ENCODE results near the gene KIAA1755.
"Not testable (repeated sequence)": the region's sequence is repeated elsewhere in the genome, so short reads cannot be mapped to it uniquely, and the experiment has no call there.

DNA sequence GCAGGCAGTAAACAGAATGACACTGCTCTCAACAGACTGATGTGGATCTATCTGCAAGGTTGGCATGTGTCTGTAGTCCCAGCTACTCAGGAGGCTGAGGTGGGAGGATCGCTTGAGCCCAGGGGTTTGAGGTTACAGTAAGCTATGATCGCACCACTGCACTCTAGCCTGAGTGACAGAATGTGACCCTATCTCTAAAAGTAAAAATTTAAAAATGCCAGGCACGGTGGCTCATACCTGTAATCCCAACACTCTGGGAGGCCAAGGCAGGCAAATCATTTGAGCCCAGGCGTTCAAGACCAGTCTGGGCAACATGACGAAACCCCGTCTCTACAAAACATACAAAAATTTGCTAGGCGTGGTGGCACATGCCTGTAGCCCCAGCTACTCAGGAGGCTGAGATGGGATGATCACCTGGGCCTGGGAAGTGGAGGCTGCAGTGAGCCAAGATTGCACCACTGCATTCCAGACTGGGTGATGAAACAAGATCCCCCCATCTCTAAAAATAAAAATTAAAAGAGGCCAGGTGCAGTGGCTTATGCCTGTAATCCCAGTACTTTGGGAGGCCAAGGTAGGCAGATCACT, 23.6 kb upstream of the KIAA1755 start:
- TF ChIP-seq POLR2A (IDR thresholded peaks at IDR 0.05) = not testable (repeated sequence)
- TF ChIP-seq, protein P1, sequence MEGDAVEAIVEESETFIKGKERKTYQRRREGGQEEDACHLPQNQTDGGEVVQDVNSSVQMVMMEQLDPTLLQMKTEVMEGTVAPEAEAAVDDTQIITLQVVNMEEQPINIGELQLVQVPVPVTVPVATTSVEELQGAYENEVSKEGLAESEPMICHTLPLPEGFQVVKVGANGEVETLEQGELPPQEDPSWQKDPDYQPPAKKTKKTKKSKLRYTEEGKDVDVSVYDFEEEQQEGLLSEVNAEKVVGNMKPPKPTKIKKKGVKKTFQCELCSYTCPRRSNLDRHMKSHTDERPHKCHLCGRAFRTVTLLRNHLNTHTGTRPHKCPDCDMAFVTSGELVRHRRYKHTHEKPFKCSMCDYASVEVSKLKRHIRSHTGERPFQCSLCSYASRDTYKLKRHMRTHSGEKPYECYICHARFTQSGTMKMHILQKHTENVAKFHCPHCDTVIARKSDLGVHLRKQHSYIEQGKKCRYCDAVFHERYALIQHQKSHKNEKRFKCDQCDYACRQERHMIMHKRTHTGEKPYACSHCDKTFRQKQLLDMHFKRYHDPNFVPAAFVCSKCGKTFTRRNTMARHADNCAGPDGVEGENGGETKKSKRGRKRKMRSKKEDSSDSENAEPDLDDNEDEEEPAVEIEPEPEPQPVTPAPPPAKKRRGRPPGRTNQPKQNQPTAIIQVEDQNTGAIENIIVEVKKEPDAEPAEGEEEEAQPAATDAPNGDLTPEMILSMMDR (IDR thresholded peaks at IDR 0.05) = not testable (repeated sequence)

Data from heart left ventricle (tissue), 13 donors.